PC-9 (cell line): Measurements from ENCODE around the gene AP3S1. TPM values are rescaled to one million over a fixed set of nuclear protein-coding genes. Genes with fewer than 3 reads are reported as not detected.
A peak's percentile ranks its signal among the peaks of the same experiment; 100 is the strongest.
"Not testable (repeated sequence)": the region's sequence is repeated elsewhere in the genome, so short reads cannot be mapped to it uniquely, and the experiment has no call there.

Experiments
- BruUV-seq: library from RNA; stranded (reverse); fragments of 400-500 nt; replicated peaks from 2 replicates; lab custom pipeline; 2021; lab: Mats Ljungman, UMichigan
- CTCF ChIA-PET: fragments of 300-600 bp; sonication (Branson Sonifier 250); formaldehyde crosslinking; loops from one replicate; lab custom pipeline; 2022; ENCODE audit warnings: antibody characterized with exemption; lab: Charles Lee
- POLR2A ChIA-PET: fragments of 300-600 bp; sonication (Branson Sonifier 250); formaldehyde crosslinking; loops from one replicate; lab custom pipeline; 2022; ENCODE audit warnings: antibody characterized with exemption; ENCODE audit not compliant: unreplicated experiment; lab: Charles Lee
- DNase-seq, 2 experiments: peaks; one replicate each; pipeline versions ENCODE4 v3.0.0 to v3.0.0-alpha.2; 2015 to 2022; ENCODE audit warnings: mixed read lengths in 1 of 2
- H2AFZ ChIP-seq: fragments of 200-600 bp; sonication (generic); 2 replicates; pipeline ENCODE4 v1.8.1; 2017; ENCODE audit warnings: antibody characterized with exemption
- H3F3A ChIP-seq: fragments of 200-600 bp; sonication (generic); 2 replicates; pipeline ENCODE4 v1.8.1; 2017; ENCODE audit warnings: antibody characterized with exemption, mild to moderate bottlenecking, low read depth; ENCODE audit not compliant: insufficient read depth
- H3K27ac ChIP-seq: fragments of 200-600 bp; sonication (generic); 2 replicates; pipeline ENCODE4 v1.6.1; 2016; ENCODE audit warnings: mixed run types
- H3K27me3 ChIP-seq: fragments of 200-600 bp; sonication (generic); 2 replicates; pipeline ENCODE4 v1.6.1; 2016; ENCODE audit warnings: low read depth, mixed run types; ENCODE audit not compliant: insufficient read depth
- H3K36me3 ChIP-seq: fragments of 200-600 bp; sonication (generic); 2 replicates; pipeline ENCODE4 v1.6.1; 2016; ENCODE audit warnings: low read depth, mixed run types
- H3K4me1 ChIP-seq: fragments of 200-600 bp; sonication (generic); replicated peaks from 2 replicates; pipeline ENCODE4 v1.6.1; 2016; ENCODE audit warnings: mixed run types; ENCODE audit not compliant: insufficient read depth
- H3K4me2 ChIP-seq: fragments of 200-600 bp; sonication (generic); 2 replicates; pipeline ENCODE4 v1.6.1; 2017; ENCODE audit warnings: mixed run types
- H3K4me3 ChIP-seq: fragments of 200-600 bp; sonication (generic); 2 replicates; pipeline ENCODE4 v1.6.1; 2016; ENCODE audit warnings: mixed run types
- H3K79me2 ChIP-seq: fragments of 200-600 bp; sonication (generic); 2 replicates; pipeline ENCODE4 v1.6.1; 2017; ENCODE audit warnings: low read depth, mixed run types
- H3K9me2 ChIP-seq: fragments of 200-600 bp; sonication (generic); 2 replicates; pipeline ENCODE4 v1.8.1; 2017; ENCODE audit warnings: mild to moderate bottlenecking; ENCODE audit not compliant: insufficient read depth
- H3K9me3 ChIP-seq: fragments of 200-600 bp; sonication (generic); 2 replicates; pipeline ENCODE4 v1.8.1; 2016; ENCODE audit warnings: low read depth; ENCODE audit not compliant: insufficient read depth
- H4K20me1 ChIP-seq: fragments of 200-600 bp; sonication (generic); 2 replicates; pipeline ENCODE4 v1.8.1; 2017; ENCODE audit not compliant: insufficient read depth
- EZH2 ChIP-seq: fragments of 200-600 bp; sonication (generic); IDR thresholded peaks from 2 replicates; pipeline ENCODE4 v1.8.0; 2017; ENCODE audit warnings: antibody characterized with exemption, low read depth
- intact Hi-C: fragments of 100-400 bp; cut with micrococcal nuclease; formaldehyde crosslinking; loops from one replicate; pipeline ENCODE4 v1.10.0; 2022; ENCODE audit not compliant: unreplicated experiment
- total RNA-seq: library from RNA; stranded (reverse); gene quantifications from 2 replicates; pipeline ENCODE4 v1.2.3, GENCODE V29; 2021
- TF ChIP-seq, protein P1 (sequence below): fragments of 200-600 bp; sonication (generic); conservative IDR thresholded peaks from 2 replicates; pipeline ENCODE4 v1.6.1; 2017; ENCODE audit warnings: mixed run types, antibody characterized with exemption, mild to moderate bottlenecking, moderate library complexity

AP3S1 gene
- total RNA-seq, 1 experiment from 2014 or later = 49.1 TPM

GRCh38 chr5:115920171-115920725 lies 78.5 kb downstream of the AP3S1 start:
- no TSS peak for BruUV-seq
- no peak overlapping the region for H2AFZ ChIP-seq
- no peak overlapping the region for H3K4me2 ChIP-seq
- H3K9me3 ChIP-seq = no peaks in the 10 kb centered on the region
- H3K4me1 ChIP-seq = no peaks in the 10 kb centered on the region
- no peaks in the 10 kb centered on the region for H3K9me2 ChIP-seq
- intact Hi-C loops = no loop called here
- no peak for DNase-seq
- no peaks in the 10 kb centered on the region for H3F3A ChIP-seq
- no peaks in the 10 kb centered on the region for H4K20me1 ChIP-seq
- H3K27me3 ChIP-seq = no peaks in the 10 kb centered on the region
- ChIA-PET CTCF (no interaction called here), POLR2A (no interaction called here)
- no peak overlapping the region for H3K27ac ChIP-seq
- no peaks in the 10 kb centered on the region for H3K36me3 ChIP-seq
- H3K79me2 ChIP-seq = no peaks in the 10 kb centered on the region
- H3K4me3 ChIP-seq = no peak overlapping the region
- no peak for TF ChIP-seq EZH2
- TF ChIP-seq, protein P1, sequence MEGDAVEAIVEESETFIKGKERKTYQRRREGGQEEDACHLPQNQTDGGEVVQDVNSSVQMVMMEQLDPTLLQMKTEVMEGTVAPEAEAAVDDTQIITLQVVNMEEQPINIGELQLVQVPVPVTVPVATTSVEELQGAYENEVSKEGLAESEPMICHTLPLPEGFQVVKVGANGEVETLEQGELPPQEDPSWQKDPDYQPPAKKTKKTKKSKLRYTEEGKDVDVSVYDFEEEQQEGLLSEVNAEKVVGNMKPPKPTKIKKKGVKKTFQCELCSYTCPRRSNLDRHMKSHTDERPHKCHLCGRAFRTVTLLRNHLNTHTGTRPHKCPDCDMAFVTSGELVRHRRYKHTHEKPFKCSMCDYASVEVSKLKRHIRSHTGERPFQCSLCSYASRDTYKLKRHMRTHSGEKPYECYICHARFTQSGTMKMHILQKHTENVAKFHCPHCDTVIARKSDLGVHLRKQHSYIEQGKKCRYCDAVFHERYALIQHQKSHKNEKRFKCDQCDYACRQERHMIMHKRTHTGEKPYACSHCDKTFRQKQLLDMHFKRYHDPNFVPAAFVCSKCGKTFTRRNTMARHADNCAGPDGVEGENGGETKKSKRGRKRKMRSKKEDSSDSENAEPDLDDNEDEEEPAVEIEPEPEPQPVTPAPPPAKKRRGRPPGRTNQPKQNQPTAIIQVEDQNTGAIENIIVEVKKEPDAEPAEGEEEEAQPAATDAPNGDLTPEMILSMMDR = no peak

DNA sequence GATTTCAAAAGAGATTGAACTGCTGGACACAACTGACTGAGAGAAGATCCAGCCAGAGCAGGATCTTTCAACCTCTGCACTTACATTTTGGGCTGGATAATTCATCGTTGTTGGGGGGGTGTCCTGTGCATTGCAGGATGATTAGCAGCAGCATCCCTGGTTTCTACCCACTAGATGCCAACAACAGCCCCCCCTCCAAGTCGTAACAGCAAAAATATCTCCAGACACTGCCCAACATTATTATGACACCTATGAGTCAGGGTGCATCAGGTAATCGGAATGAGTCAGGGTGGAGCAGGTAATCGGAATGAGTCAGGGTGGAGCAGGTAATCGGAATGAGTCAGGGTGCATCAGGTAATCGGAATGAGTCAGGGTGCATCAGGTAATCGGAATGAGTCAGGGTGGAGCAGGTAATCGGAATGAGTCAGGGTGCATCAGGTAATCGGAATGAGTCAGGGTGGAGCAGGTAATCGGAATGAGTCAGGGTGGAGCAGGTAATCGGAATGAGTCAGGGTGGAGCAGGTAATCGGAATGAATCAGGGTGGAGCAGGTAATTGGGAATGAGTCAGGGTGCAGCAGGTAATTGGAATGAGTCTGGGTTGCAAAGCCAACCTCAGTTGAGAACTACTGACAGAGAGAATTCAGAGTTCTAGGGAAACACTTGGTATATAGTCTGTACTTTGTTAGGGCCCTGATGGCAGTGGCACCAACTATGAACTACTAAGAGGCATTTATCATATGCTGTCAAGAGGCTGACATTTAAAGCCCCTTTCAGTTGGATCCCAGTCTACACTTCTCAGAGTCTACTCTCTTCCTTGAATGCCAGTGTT lies 87.1 kb downstream of the AP3S1 start:
- CTCF ChIA-PET, H3K27me3 ChIP-seq, H2AFZ ChIP-seq, H3K4me1 ChIP-seq, intact Hi-C loops, H3K9me2 ChIP-seq, H3K4me3 ChIP-seq, POLR2A ChIA-PET, H4K20me1 ChIP-seq, H3K36me3 ChIP-seq, H3K9me3 ChIP-seq, BruUV-seq, H3K4me2 ChIP-seq, H3K79me2 ChIP-seq: not testable (repeated sequence)
- Histone ChIP-seq H3K27ac (peak overlapping the region; percentile 75), H3F3A (peaks cover 33% of the 10 kb centered on the region)
- DNase-seq = peak in 1 of 2 experiments; percentile 36

- DNase-seq = peak in 1 of 2 experiments; percentile 54
- intact Hi-C loops = not testable (repeated sequence)
Measured at GRCh38 chr5:115930171-115930570, 88.4 kb downstream of the AP3S1 start.

DNA sequence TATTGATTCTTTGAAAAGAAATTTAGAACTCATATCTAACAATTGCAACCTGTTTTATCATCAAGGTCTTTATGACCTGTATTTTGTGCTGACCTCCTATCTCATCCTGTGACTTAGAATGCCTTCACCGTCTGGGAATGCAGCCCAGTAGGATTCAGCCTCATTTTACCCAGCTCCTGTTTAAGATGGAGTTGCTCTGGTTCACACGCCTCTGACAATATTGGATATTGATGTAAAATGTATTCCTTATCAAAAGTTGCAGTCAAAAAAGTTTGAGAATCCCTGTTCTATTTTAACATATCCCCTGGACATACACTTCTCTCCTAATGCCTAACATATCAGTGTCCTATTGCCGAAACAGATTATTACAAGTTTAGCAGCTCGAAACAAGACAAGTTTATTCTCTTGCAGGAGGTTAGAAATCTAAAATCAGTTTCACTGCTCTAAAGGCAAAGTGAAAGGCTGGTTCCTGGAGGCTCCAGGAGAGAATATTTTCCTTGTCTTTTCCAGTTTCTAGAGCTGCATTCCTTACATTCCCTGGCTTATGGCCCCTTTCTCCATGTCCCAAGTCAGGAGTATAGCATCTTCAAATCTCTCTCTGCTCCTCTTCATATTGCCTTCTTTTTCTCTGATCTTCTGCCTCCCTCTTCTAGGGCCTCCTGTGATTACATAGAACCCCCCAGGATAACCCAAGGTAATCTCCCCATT lies 89.0 kb downstream of the AP3S1 start:
- no TSS peak for BruUV-seq
- intact Hi-C loops = no loop called here
- Histone ChIP-seq H4K20me1 (no peaks in the 10 kb centered on the region), H3K27me3 (no peaks in the 10 kb centered on the region), H3K4me3 (no peak overlapping the region), H3K27ac (peak overlapping the region; percentile 75), H3K9me2 (no peaks in the 10 kb centered on the region), H3K4me2 (no peak overlapping the region), H3K36me3 (no peaks in the 10 kb centered on the region), H3F3A (peaks cover 33% of the 10 kb centered on the region), H2AFZ (no peak overlapping the region), H3K9me3 (no peaks in the 10 kb centered on the region; the same call in 1 of the 2 replicates), H3K79me2 (no peaks in the 10 kb centered on the region), H3K4me1 (no peaks in the 10 kb centered on the region)
- CTCF ChIA-PET = no interaction called here
- POLR2A ChIA-PET = no interaction called here
- TF ChIP-seq, protein P1 = no peak
- TF ChIP-seq EZH2 = no peak
- no peak for DNase-seq

More at GRCh38 chr5:115930171-115930570, 88.4 kb downstream of the AP3S1 start:
- Histone ChIP-seq H3K27ac (peak overlapping the region; percentile 75), H3F3A (peaks cover 33% of the 10 kb centered on the region)
- CTCF ChIA-PET, H3K79me2 ChIP-seq, H4K20me1 ChIP-seq, H2AFZ ChIP-seq, POLR2A ChIA-PET, H3K9me3 ChIP-seq, BruUV-seq, H3K9me2 ChIP-seq, H3K36me3 ChIP-seq, H3K4me3 ChIP-seq, H3K27me3 ChIP-seq, H3K4me2 ChIP-seq, H3K4me1 ChIP-seq: not testable (repeated sequence)
